Calu3 (cell line): ENCODE data around the gene FGGY. TPM values are rescaled to one million over a fixed set of nuclear protein-coding genes. Genes with fewer than 3 reads are reported as not detected.

Experiments
- BruUV-seq: library from RNA; stranded (reverse); fragments of 400-500 nt; replicated peaks from 2 replicates; lab custom pipeline; 2021; lab: Mats Ljungman, UMichigan
- CTCF ChIA-PET: fragments of 300-600 bp; sonication (Branson Sonifier 250); formaldehyde crosslinking; loops from one replicate; lab custom pipeline; 2022; ENCODE audit warnings: antibody characterized with exemption; lab: Charles Lee
- DNase-seq: peaks from one replicate; pipeline ENCODE4 v3.0.0; 2022
- H3K27ac Mint-ChIP-seq: one replicate; pipeline ENCODE4 v1.8.0; 2022; ENCODE audit warnings: mixed read lengths; ENCODE audit not compliant: unreplicated experiment
- H3K27me3 Mint-ChIP-seq: one replicate; pipeline ENCODE4 v1.8.0; 2022; ENCODE audit warnings: mixed read lengths; ENCODE audit not compliant: unreplicated experiment
- H3K36me3 Mint-ChIP-seq: one replicate; pipeline ENCODE4 v1.8.0; 2022; ENCODE audit warnings: mild to moderate bottlenecking, moderate library complexity, mixed read lengths; ENCODE audit not compliant: insufficient read depth, unreplicated experiment
- H3K4me1 Mint-ChIP-seq: one replicate; pipeline ENCODE4 v1.8.0; 2022; ENCODE audit warnings: mild to moderate bottlenecking, low read depth, mixed read lengths; ENCODE audit not compliant: unreplicated experiment
- H3K4me3 Mint-ChIP-seq: one replicate; pipeline ENCODE4 v1.8.0; 2022; ENCODE audit warnings: mild to moderate bottlenecking, low read depth, moderate library complexity, mixed read lengths; ENCODE audit not compliant: unreplicated experiment
- H3K9me3 Mint-ChIP-seq: one replicate; pipeline ENCODE4 v1.8.0; 2022; ENCODE audit warnings: low read depth, mixed read lengths; ENCODE audit not compliant: unreplicated experiment
- intact Hi-C: fragments of 100-400 bp; cut with micrococcal nuclease; formaldehyde crosslinking; loops from one replicate; pipeline ENCODE4 v1.10.0; 2022; ENCODE audit not compliant: unreplicated experiment
- total RNA-seq: library from RNA; stranded (reverse); gene quantifications from 2 replicates; pipeline ENCODE4 v1.2.3, GENCODE V29; 2022
- TF ChIP-seq, protein P1 (sequence below): fragments of 200-600 bp; IDR thresholded peaks from one replicate; pipeline ENCODE4 v1.8.0; 2022; ENCODE audit warnings: antibody characterized with exemption; ENCODE audit not compliant: unreplicated experiment

The FGGY gene
- total RNA-seq, 1 experiment from 2014 or later, result 11.1 TPM

DNA sequence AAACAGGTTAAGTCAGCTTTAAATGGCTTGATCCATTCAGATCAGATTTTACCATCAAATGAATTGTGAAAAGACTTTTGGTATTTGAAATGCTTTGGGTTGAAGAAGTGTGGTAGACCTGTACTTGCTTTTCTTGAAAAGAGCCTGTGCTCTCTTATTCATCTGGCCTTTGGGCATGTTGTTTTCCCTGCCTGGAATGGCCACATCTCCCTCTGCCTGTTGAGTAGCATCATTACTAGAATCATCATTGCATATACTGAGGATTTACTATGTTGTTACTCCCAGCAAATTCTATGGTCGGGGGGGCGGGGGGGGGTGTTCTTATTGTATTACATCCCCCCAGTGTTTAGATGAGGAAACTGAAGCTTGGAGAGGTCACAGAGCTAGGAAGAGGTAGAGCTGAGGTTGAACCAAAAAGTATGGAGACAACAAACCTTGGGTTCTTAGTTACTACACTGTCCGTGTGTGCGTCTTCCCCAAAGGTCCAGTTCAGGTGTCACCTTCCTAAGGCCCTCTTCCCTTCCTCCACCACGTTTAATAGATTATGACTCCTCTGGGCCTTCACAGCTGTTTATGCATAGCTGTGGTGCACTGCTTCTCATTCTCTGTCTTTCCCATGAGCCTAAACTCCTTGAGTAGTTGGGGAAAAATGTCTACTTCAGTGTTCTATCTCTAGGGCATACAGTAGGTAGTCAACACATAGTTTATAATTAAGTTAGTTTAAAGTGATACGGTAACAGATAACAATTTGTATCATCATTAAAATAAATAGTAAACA, 271.5 kb downstream of the FGGY start:
- intact Hi-C loops, result no loop called here
- no peaks in the 10 kb centered on the region for H3K36me3 Mint-ChIP-seq
- H3K9me3 Mint-ChIP-seq, result peaks cover under 1% of the 10 kb centered on the region
- no peaks in the 10 kb centered on the region for H3K27me3 Mint-ChIP-seq
- TF ChIP-seq, protein P1, sequence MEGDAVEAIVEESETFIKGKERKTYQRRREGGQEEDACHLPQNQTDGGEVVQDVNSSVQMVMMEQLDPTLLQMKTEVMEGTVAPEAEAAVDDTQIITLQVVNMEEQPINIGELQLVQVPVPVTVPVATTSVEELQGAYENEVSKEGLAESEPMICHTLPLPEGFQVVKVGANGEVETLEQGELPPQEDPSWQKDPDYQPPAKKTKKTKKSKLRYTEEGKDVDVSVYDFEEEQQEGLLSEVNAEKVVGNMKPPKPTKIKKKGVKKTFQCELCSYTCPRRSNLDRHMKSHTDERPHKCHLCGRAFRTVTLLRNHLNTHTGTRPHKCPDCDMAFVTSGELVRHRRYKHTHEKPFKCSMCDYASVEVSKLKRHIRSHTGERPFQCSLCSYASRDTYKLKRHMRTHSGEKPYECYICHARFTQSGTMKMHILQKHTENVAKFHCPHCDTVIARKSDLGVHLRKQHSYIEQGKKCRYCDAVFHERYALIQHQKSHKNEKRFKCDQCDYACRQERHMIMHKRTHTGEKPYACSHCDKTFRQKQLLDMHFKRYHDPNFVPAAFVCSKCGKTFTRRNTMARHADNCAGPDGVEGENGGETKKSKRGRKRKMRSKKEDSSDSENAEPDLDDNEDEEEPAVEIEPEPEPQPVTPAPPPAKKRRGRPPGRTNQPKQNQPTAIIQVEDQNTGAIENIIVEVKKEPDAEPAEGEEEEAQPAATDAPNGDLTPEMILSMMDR, result no peak
- no peak overlapping the region for H3K4me3 Mint-ChIP-seq
- CTCF ChIA-PET, result no interaction called here
- no TSS peak for BruUV-seq
- peaks cover 15% of the 10 kb centered on the region for H3K4me1 Mint-ChIP-seq
- no peak overlapping the region for H3K27ac Mint-ChIP-seq
- no peak for DNase-seq

GRCh38 chr1:59569198-59569597, 272.3 kb downstream of the FGGY start:
- TF ChIP-seq, protein P1, result no peak
- no peak overlapping the region for H3K27ac Mint-ChIP-seq
- CTCF ChIA-PET, result no interaction called here
- no peaks in the 10 kb centered on the region for H3K36me3 Mint-ChIP-seq
- H3K4me1 Mint-ChIP-seq, result peaks cover 15% of the 10 kb centered on the region
- no TSS peak for BruUV-seq
- DNase-seq, result no peak
- H3K4me3 Mint-ChIP-seq, result no peak overlapping the region
- no peaks in the 10 kb centered on the region for H3K27me3 Mint-ChIP-seq
- H3K9me3 Mint-ChIP-seq, result peaks cover 2% of the 10 kb centered on the region
- intact Hi-C loops, result no loop called here

DNA sequence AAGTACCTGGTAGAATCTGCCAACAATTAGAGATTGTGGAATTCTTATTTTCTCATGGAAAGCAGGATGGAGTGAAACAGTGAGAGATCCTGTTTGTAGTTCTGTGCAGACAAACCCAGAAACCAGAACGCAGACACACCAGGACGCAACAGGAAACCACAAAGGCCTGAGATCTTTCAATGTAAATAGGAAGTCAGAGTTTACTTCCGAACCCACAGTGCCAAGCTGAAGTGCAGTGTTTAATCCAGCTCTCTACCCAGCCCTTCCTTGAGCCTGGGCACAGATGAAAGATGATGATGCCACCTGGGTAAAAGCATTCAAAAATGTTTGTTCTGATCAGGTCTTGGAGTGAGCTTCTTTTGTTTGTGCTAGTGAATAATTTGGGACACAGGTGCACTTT, 273.6 kb downstream of the FGGY start:
- Mint-ChIP-seq H3K27me3 (no peaks in the 10 kb centered on the region), H3K4me3 (no peak overlapping the region), H3K36me3 (no peaks in the 10 kb centered on the region), H3K27ac (no peak overlapping the region), H3K9me3 (peaks cover 3% of the 10 kb centered on the region), H3K4me1 (peaks cover 15% of the 10 kb centered on the region)
- no TSS peak for BruUV-seq
- TF ChIP-seq, protein P1, result no peak
- intact Hi-C loops, result no loop called here
- DNase-seq, result no peak
- CTCF ChIA-PET, result no interaction called here

DNA sequence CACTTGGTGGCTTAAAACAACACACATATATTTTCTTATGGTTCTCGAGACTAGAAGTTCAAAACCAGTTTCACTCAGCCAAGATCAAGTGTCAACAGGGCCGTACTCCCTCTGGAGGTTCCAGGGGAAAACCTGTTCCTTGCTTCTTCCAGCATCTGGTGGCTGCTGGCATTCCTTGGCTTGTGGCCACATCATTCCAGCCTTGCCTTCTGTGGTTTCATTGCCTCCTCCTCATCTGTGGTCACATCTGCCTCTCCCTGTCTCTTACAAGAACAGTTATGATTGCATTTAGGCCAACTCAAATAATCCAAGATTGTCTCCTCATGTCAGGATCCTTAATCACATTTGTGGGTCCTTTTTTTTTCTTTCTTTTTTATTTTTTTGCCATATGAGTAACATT, 277.2 kb downstream of the FGGY start:
- BruUV-seq, result no TSS peak
- intact Hi-C loops, result no loop called here
- H3K4me3 Mint-ChIP-seq, result no peak overlapping the region
- peaks cover 15% of the 10 kb centered on the region for H3K4me1 Mint-ChIP-seq
- no peak for DNase-seq
- H3K27me3 Mint-ChIP-seq, result no peaks in the 10 kb centered on the region
- no peak overlapping the region for H3K27ac Mint-ChIP-seq
- TF ChIP-seq, protein P1, result no peak
- CTCF ChIA-PET, result no interaction called here
- H3K36me3 Mint-ChIP-seq, result no peaks in the 10 kb centered on the region
- peaks cover 3% of the 10 kb centered on the region for H3K9me3 Mint-ChIP-seq
